Activated CD8-positive, alpha-beta T cell treated with anti-CD3 and anti-CD28 coated beads for 36 hours (primary cell): ENCODE data around the gene DGKI. TPM values are rescaled to one million over a fixed set of nuclear protein-coding genes. Genes with fewer than 3 reads are reported as not detected.

Experiments used
- ATAC-seq: fragments of 200-7000 bp; cut with Tn5 transposase; one replicate; pipeline ENCODE4 v1.10.0; 2021; ENCODE audit warnings: mild to moderate bottlenecking, moderate library complexity
- CTCF ChIA-PET: fragments of 350-600 bp; sonication (Branson Sonifier 250); formaldehyde crosslinking; loops from one replicate; lab custom pipeline; 2021; ENCODE audit warnings: antibody characterized with exemption; lab: Charles Lee
- POLR2A ChIA-PET: fragments of 350-600 bp; sonication (Branson Sonifier 250); formaldehyde crosslinking; loops from one replicate; lab custom pipeline; 2021; ENCODE audit warnings: antibody characterized with exemption; lab: Charles Lee
- DNase-seq: peaks from one replicate; pipeline ENCODE4 v3.0.0-alpha.2; 2020
- H3K27ac Mint-ChIP-seq: one replicate; pipeline ENCODE4 v1.8.0; 2021; ENCODE audit warnings: mild to moderate bottlenecking, mixed read lengths
- H3K27me3 Mint-ChIP-seq: one replicate; pipeline ENCODE4 v1.8.0; 2021; ENCODE audit warnings: mixed read lengths
- H3K36me3 Mint-ChIP-seq: one replicate; pipeline ENCODE4 v1.8.0; 2021; ENCODE audit warnings: low read depth, mixed read lengths
- H3K4me1 Mint-ChIP-seq: one replicate; pipeline ENCODE4 v1.8.0; 2021; ENCODE audit warnings: low read depth, mixed read lengths
- H3K4me3 Mint-ChIP-seq: one replicate; pipeline ENCODE4 v1.8.0; 2021; ENCODE audit warnings: mild to moderate bottlenecking, moderate library complexity, mixed read lengths
- H3K9me3 Mint-ChIP-seq: one replicate; pipeline ENCODE4 v1.8.0; 2021; ENCODE audit warnings: mixed read lengths
- CTCF ChIP-seq: fragments of 200-600 bp; IDR thresholded peaks from one replicate; pipeline ENCODE4 v1.8.0; 2022; ENCODE audit warnings: antibody characterized with exemption, mild to moderate bottlenecking
- intact Hi-C: fragments of 100-400 bp; cut with micrococcal nuclease; formaldehyde crosslinking; loops from one replicate; pipeline ENCODE4 v1.10.0; 2022
- total RNA-seq, 2 experiments: library from RNA; stranded (reverse); gene quantifications; one replicate each; pipeline ENCODE4 v1.2.3, GENCODE V29; 2021

The DGKI gene
- total RNA-seq, 2 experiments from 2014 or later, result 0.38 to 0.65 TPM

- H3K4me1 Mint-ChIP-seq, result no peaks in the 10 kb centered on the region
These were observed 92.6 kb downstream of the DGKI start for GRCh38 chr7:137753948-137754851.

GRCh38 chr7:137753575-137753947 lies 93.2 kb downstream of the DGKI start:
- CTCF ChIA-PET, result no interaction called here

More at GRCh38 chr7:137753948-137754851, 92.6 kb downstream of the DGKI start:
- TF ChIP-seq CTCF, result no peak
- Mint-ChIP-seq H3K9me3 (no peaks in the 10 kb centered on the region), H3K36me3 (no peaks in the 10 kb centered on the region), H3K27ac (no peak overlapping the region), H3K27me3 (peaks cover 7% of the 10 kb centered on the region), H3K4me3 (no peak overlapping the region)
- ChIA-PET CTCF (no interaction called here), POLR2A (no interaction called here)
- intact Hi-C loops, result no loop called here
- no peak for ATAC-seq
- no peak for DNase-seq

GRCh38 chr7:137753067-137753466 lies 93.7 kb downstream of the DGKI start:
- no peak for DNase-seq
- TF ChIP-seq CTCF, result no peak
- Mint-ChIP-seq H3K36me3 (no peaks in the 10 kb centered on the region), H3K27me3 (peaks cover 7% of the 10 kb centered on the region), H3K27ac (no peak overlapping the region), H3K4me1 (no peaks in the 10 kb centered on the region), H3K9me3 (no peaks in the 10 kb centered on the region), H3K4me3 (no peak overlapping the region)
- ATAC-seq, result no peak
- POLR2A ChIA-PET, result no interaction called here
- CTCF ChIA-PET, result no interaction called here
- intact Hi-C loops, result no loop called here

More at GRCh38 chr7:137753575-137753947, 93.2 kb downstream of the DGKI start:
- H3K9me3 Mint-ChIP-seq, result no peaks in the 10 kb centered on the region
- no peaks in the 10 kb centered on the region for H3K36me3 Mint-ChIP-seq
- POLR2A ChIA-PET, result no interaction called here
- peaks cover 7% of the 10 kb centered on the region for H3K27me3 Mint-ChIP-seq
- ATAC-seq (no peak), DNase-seq (no peak)
- TF ChIP-seq CTCF, result no peak
- H3K4me1 Mint-ChIP-seq, result no peaks in the 10 kb centered on the region
- intact Hi-C loops, result no loop called here
- H3K27ac Mint-ChIP-seq, result no peak overlapping the region
- H3K4me3 Mint-ChIP-seq, result no peak overlapping the region

GRCh38 chr7:137751361-137752009 lies 95.3 kb downstream of the DGKI start:
- POLR2A ChIA-PET, result no interaction called here
- intact Hi-C loops, result no loop called here
- H3K4me1 Mint-ChIP-seq, result no peaks in the 10 kb centered on the region
- CTCF ChIA-PET, result no interaction called here
- ATAC-seq (no peak), DNase-seq (no peak)
- no peaks in the 10 kb centered on the region for H3K9me3 Mint-ChIP-seq
- H3K4me3 Mint-ChIP-seq, result no peak overlapping the region
- TF ChIP-seq CTCF, result no peak
- no peaks in the 10 kb centered on the region for H3K36me3 Mint-ChIP-seq
- peaks cover 8% of the 10 kb centered on the region for H3K27me3 Mint-ChIP-seq
- no peak overlapping the region for H3K27ac Mint-ChIP-seq
